Sigmoid colon (tissue), 7 donors: ENCODE measurements around the gene SSBP3. TPM values are rescaled to one million over a fixed set of nuclear protein-coding genes. Genes with fewer than 3 reads are reported as not detected.
A peak's percentile ranks its signal among the peaks of the same experiment; 100 is the strongest.

Source experiments
- DNase-seq: peaks from one replicate; pipeline ENCODE4 v3.0.0-alpha.2; 2019
- H3K27ac ChIP-seq, 4 donors: fragments of 200-600 bp; sonication (generic); one replicate each; pipeline ENCODE4 v1.5.1; 2016 to 2019; ENCODE audit warnings: mild to moderate bottlenecking in 1 of 4
- H3K27me3 ChIP-seq, 3 donors: fragments of 200-600 bp; sonication (generic); one replicate each; pipeline ENCODE4 v1.5.1; 2019; ENCODE audit warnings: mild to moderate bottlenecking in 1 of 3
- H3K36me3 ChIP-seq, 4 donors: fragments of 200-600 bp; sonication (generic); one replicate each; pipeline ENCODE4 v1.5.1; 2016 to 2019
- H3K4me1 ChIP-seq, 4 donors: fragments of 200-600 bp; sonication (generic); one replicate each; pipeline ENCODE4 v1.5.1; 2017 to 2019
- H3K4me3 ChIP-seq, 4 donors: fragments of 200-600 bp; sonication (generic); one replicate each; pipeline ENCODE4 v1.5.1; 2017 to 2019; ENCODE audit warnings: mild to moderate bottlenecking in 2 of 4, moderate library complexity in 1 of 4
- H3K9me3 ChIP-seq, 4 donors: fragments of 200-600 bp in 3 of 4; sonication (generic) in 3 of 4; one replicate each; pipeline versions ENCODE4 v1.5.1 to v1.6.1; 2013 to 2019
- CTCF ChIP-seq, 4 experiments: fragments of 450-650 bp in 3 of 4; fragments of 200-600 bp in 1 of 4; IDR thresholded peaks; one replicate each; pipeline ENCODE4 v1.5.1; 2016 to 2019; ENCODE audit warnings: antibody characterized with exemption in 4 of 4, mild to moderate bottlenecking in 3 of 4, moderate library complexity in 2 of 4
- EP300 ChIP-seq, 4 donors: sonication (generic); formaldehyde crosslinking; IDR thresholded peaks; one replicate each; pipeline ENCODE4 v1.6.1; 2017; ENCODE audit warnings: antibody characterized with exemption in 4 of 4
- POLR2A ChIP-seq, 2 donors: fragments of 450-650 bp; IDR thresholded peaks; one replicate each; pipeline ENCODE4 v1.6.1; 2016; ENCODE audit warnings: antibody characterized with exemption in 2 of 2, mild to moderate bottlenecking in 2 of 2, moderate library complexity in 2 of 2
- POLR2AphosphoS5 ChIP-seq, 4 donors: sonication (generic); formaldehyde crosslinking; IDR thresholded peaks; one replicate each; pipeline ENCODE4 v1.6.1; 2017; ENCODE audit warnings: antibody characterized with exemption in 4 of 4
- WGBS, 2 donors: extraction: QIAGEN DNeasy Blood & Tissue Kit; methylation state at CpG; one replicate each; pipeline ENCODE4 v1.1.7; 2013; 5-methylcytosine and 5-hydroxymethylcytosine counted together
- intact Hi-C: fragments of 100-400 bp; cut with DNase I; formaldehyde crosslinking; loops from one replicate; pipeline ENCODE4 v1.15.1; 2023
- polyA plus RNA-seq, 3 donors: library from polyadenylated mRNA; stranded (reverse); fragments of 200-250 nt; gene quantifications; one replicate each; pipeline ENCODE4 v1.2.3, GENCODE V29; 2013
- total RNA-seq, 4 donors: library from RNA; depleted of rRNA; stranded (reverse); fragments of >200 nt; gene quantifications; one replicate each; pipeline ENCODE4 v1.1.0, GENCODE V29; 2016
- donor health status: healthy with polysubstance abuse.
- donor health status: Bipolar disorder and iron deficiency.
- donor health status: healthy.

SSBP3 gene
- total and polyA plus RNA-seq, 7 donors: 27.4 to 62.5 (median 38.5) TPM

GRCh38 chr1:54240741-54241335, 165.4 kb downstream of the SSBP3 start:
- WGBS, 2 donors: 96 to 97% methylated on average over 12 of the region's 12 CpGs
- H3K27ac ChIP-seq: no peak overlapping the region
- H3K4me1 ChIP-seq: peaks cover 0 to 23% (median 11%) of the 10 kb centered on the region in 4 donors
- intact Hi-C loops: no loop called here
- H3K4me3 ChIP-seq: no peak overlapping the region
- no peaks in the 10 kb centered on the region for H3K9me3 ChIP-seq
- TF ChIP-seq CTCF (IDR thresholded peaks at IDR 0.05) (no peak), POLR2A (IDR thresholded peaks at IDR 0.05) (no peak), EP300 (IDR thresholded peaks at IDR 0.05) (no peak), POLR2AphosphoS5 (IDR thresholded peaks at IDR 0.05) (no peak)
- peaks cover 0 to 71% (median 24%) of the 10 kb centered on the region in 4 donors for H3K36me3 ChIP-seq
- no peak for DNase-seq
- no peaks in the 10 kb centered on the region for H3K27me3 ChIP-seq

- no peak for DNase-seq
- peaks cover 0 to 11% (median 5%) of the 10 kb centered on the region in 4 donors for H3K4me1 ChIP-seq
- no peak overlapping the region for H3K4me3 ChIP-seq
- H3K27ac ChIP-seq: peak overlapping the region in 1 of 4 donors; percentile 47
- intact Hi-C loops: no loop called here
- TF ChIP-seq POLR2A (IDR thresholded peaks at IDR 0.05) (no peak), POLR2AphosphoS5 (IDR thresholded peaks at IDR 0.05) (no peak), EP300 (IDR thresholded peaks at IDR 0.05) (no peak), CTCF (IDR thresholded peaks at IDR 0.05) (no peak)
- WGBS, 2 donors: 86 to 88% methylated on average over 10 of the region's 10 CpGs
- no peaks in the 10 kb centered on the region for H3K9me3 ChIP-seq
- H3K36me3 ChIP-seq: peaks cover 0 to 75% (median 24%) of the 10 kb centered on the region in 4 donors
- no peaks in the 10 kb centered on the region for H3K27me3 ChIP-seq
These were observed 166.6 kb downstream of the SSBP3 start for GRCh38 chr1:54239631-54240031.

GRCh38 chr1:54239035-54239383, 167.2 kb downstream of the SSBP3 start:
- peaks cover 0 to 8% (median 4%) of the 10 kb centered on the region in 4 donors for H3K4me1 ChIP-seq
- H3K9me3 ChIP-seq: no peaks in the 10 kb centered on the region
- H3K27ac ChIP-seq: peak overlapping the region in 1 of 4 donors; percentile 47
- no peaks in the 10 kb centered on the region for H3K27me3 ChIP-seq
- no peak for DNase-seq
- TF ChIP-seq POLR2AphosphoS5 (IDR thresholded peaks at IDR 0.05) (no peak), CTCF (IDR thresholded peaks at IDR 0.05) (no peak), EP300 (IDR thresholded peaks at IDR 0.05) (no peak), POLR2A (IDR thresholded peaks at IDR 0.05) (no peak)
- no peak overlapping the region for H3K4me3 ChIP-seq
- intact Hi-C loops: no loop called here
- WGBS, 2 donors: 89 to 90% methylated on average over 5 of the region's 5 CpGs
- peaks cover 0 to 75% (median 24%) of the 10 kb centered on the region in 4 donors for H3K36me3 ChIP-seq

- Histone ChIP-seq H3K27me3 (no peaks in the 10 kb centered on the region), H3K4me3 (no peak overlapping the region), H3K36me3 (peaks cover 0 to 70% (median 24%) of the 10 kb centered on the region in 4 donors), H3K4me1 (peaks cover 0 to 8% (median 4%) of the 10 kb centered on the region in 4 donors), H3K9me3 (no peaks in the 10 kb centered on the region), H3K27ac (no peak overlapping the region)
- intact Hi-C loops: no loop called here
- DNase-seq: no peak
- no peak for TF ChIP-seq POLR2AphosphoS5 (IDR thresholded peaks at IDR 0.05)
- no peak for TF ChIP-seq POLR2A (IDR thresholded peaks at IDR 0.05)
- no peak for TF ChIP-seq CTCF (IDR thresholded peaks at IDR 0.05)
- 86 to 89% methylated on average over 12 of the region's 12 CpGs for WGBS, 2 donors
These were observed 167.7 kb downstream of the SSBP3 start for GRCh38 chr1:54238353-54239034.
